CD14-positive monocyte (primary cell): ENCODE data around the gene BAX. TPM values are rescaled to one million over a fixed set of nuclear protein-coding genes. Genes with fewer than 3 reads are reported as not detected.

ENCODE experiments used
- DNase-seq, 3 donors: peaks; one replicate each; pipeline ENCODE4 v3.0.0-alpha.2; 2011 to 2022
- H2AFZ ChIP-seq: 2 replicates; pipeline ENCODE4 v1.6.0; 2012; ENCODE audit warnings: mild to moderate bottlenecking, low read depth, low read length, inconsistent platforms; ENCODE audit not compliant: insufficient read depth, poor library complexity, severe bottlenecking
- H3K27ac ChIP-seq, 2 donors: 1 replicate in 1 of 2; 2 replicates in 1 of 2; pipeline ENCODE4 v1.5.1; 2012 to 2013; ENCODE audit warnings: low read length in 2 of 2, control low read depth in 1 of 2, inconsistent platforms in 1 of 2, low read depth in 1 of 2, mild to moderate bottlenecking in 1 of 2
- H3K27me3 ChIP-seq, 2 donors: one replicate each; pipeline versions ENCODE4 v1.6.0 to v1.6.1; 2011 to 2013; ENCODE audit warnings: low read length in 2 of 2; ENCODE audit not compliant: control insufficient read depth in 2 of 2, insufficient read depth in 2 of 2
- H3K36me3 ChIP-seq, 2 donors: replicated peaks in 1 of 2; 1 replicate in 1 of 2; 2 replicates in 1 of 2; pipeline versions ENCODE4 v1.5.1 to v1.6.1; 2012 to 2013; ENCODE audit warnings: low read length in 2 of 2, control low read depth in 1 of 2, inconsistent platforms in 1 of 2, mild to moderate bottlenecking in 1 of 2; ENCODE audit not compliant: insufficient read depth in 2 of 2, control insufficient read depth in 1 of 2
- H3K4me1 ChIP-seq, 2 donors: 1 replicate in 1 of 2; 2 replicates in 1 of 2; pipeline versions ENCODE4 v1.5.1 to v1.6.1; 2012 to 2013; ENCODE audit warnings: low read length in 2 of 2, control low read depth in 1 of 2, inconsistent platforms in 1 of 2, mild to moderate bottlenecking in 1 of 2, moderate library complexity in 1 of 2; ENCODE audit not compliant: insufficient read depth in 2 of 2, control insufficient read depth in 1 of 2
- H3K4me2 ChIP-seq: replicated peaks from 2 replicates; pipeline ENCODE3; 2012; ENCODE audit warnings: low read length, moderate library complexity, mild to moderate bottlenecking; ENCODE audit not compliant: poor library complexity, severe bottlenecking; ENCODE audit errors: extremely low read depth
- H3K4me3 ChIP-seq, 3 experiments: fragments of 200-600 bp in 1 of 3; sonication (generic) in 1 of 3; replicated peaks in 1 of 3; 1 replicate in 2 of 3; 2 replicates in 1 of 3; pipeline ENCODE4 v1.5.1; 2011 to 2013; ENCODE audit warnings: low read length in 3 of 3, mild to moderate bottlenecking in 3 of 3, control low read depth in 2 of 3, low read depth in 2 of 3, inconsistent platforms in 1 of 3, moderate library complexity in 1 of 3
- H3K79me2 ChIP-seq: 2 replicates; pipeline ENCODE4 v1.6.0; 2012; ENCODE audit warnings: mild to moderate bottlenecking, control low read depth, inconsistent platforms, low read length, moderate library complexity; ENCODE audit not compliant: insufficient read depth
- H3K9ac ChIP-seq: 2 replicates; pipeline ENCODE4 v1.6.0; 2017; ENCODE audit warnings: low read length, mild to moderate bottlenecking; ENCODE audit not compliant: insufficient read depth, poor library complexity, severe bottlenecking
- H3K9me3 ChIP-seq, 2 donors: replicated peaks in 1 of 2; 1 replicate in 1 of 2; 2 replicates in 1 of 2; pipeline versions ENCODE4 v1.5.1 to v1.6.1; 2012 to 2013; ENCODE audit warnings: low read length in 2 of 2, control low read depth in 1 of 2; ENCODE audit not compliant: control insufficient read depth in 1 of 2, insufficient read depth in 1 of 2
- H4K20me1 ChIP-seq: 2 replicates; pipeline ENCODE4 v1.6.0; 2012; ENCODE audit warnings: mild to moderate bottlenecking, low read length, control low read depth, moderate library complexity; ENCODE audit not compliant: insufficient read depth
- H3K27ac Mint-ChIP-seq, 7 donors: one replicate each; pipeline ENCODE4 v1.8.0; 2020; ENCODE audit warnings: mild to moderate bottlenecking in 7 of 7, mixed read lengths in 7 of 7, moderate library complexity in 6 of 7, inconsistent platforms in 2 of 7
- H3K27me3 Mint-ChIP-seq, 3 donors: one replicate each; pipeline ENCODE4 v1.8.0; 2021 to 2022; ENCODE audit warnings: low read depth in 3 of 3, mild to moderate bottlenecking in 3 of 3, mixed read lengths in 3 of 3, moderate library complexity in 3 of 3, inconsistent platforms in 1 of 3
- H3K36me3 Mint-ChIP-seq, 2 donors: one replicate each; pipeline ENCODE4 v1.8.0; 2020; ENCODE audit warnings: mixed read lengths in 2 of 2, inconsistent platforms in 1 of 2, mild to moderate bottlenecking in 1 of 2
- H3K4me1 Mint-ChIP-seq: one replicate; pipeline ENCODE4 v1.8.0; 2020; ENCODE audit warnings: mild to moderate bottlenecking, mixed read lengths
- H3K4me3 Mint-ChIP-seq, 2 donors: one replicate each; pipeline ENCODE4 v1.8.0; 2020; ENCODE audit warnings: mild to moderate bottlenecking in 2 of 2, mixed read lengths in 2 of 2, moderate library complexity in 1 of 2
- H3K9me3 Mint-ChIP-seq, 7 donors: one replicate each; pipeline ENCODE4 v1.8.0; 2020 to 2022; ENCODE audit warnings: mixed read lengths in 7 of 7, mild to moderate bottlenecking in 6 of 7, moderate library complexity in 6 of 7, inconsistent platforms in 2 of 7
- CTCF ChIP-seq: fragments of 200-600 bp; IDR thresholded peaks from one replicate; pipeline ENCODE4 v1.8.0; 2022; ENCODE audit warnings: antibody characterized with exemption, mild to moderate bottlenecking
- WGBS: methylation state at CpG from one replicate; pipeline ENCODE4 v1.1.5; 2013; ENCODE audit warnings: missing lambda C conversion rate; ENCODE audit not compliant: insufficient coverage; 5-methylcytosine and 5-hydroxymethylcytosine counted together
- intact Hi-C, 2 donors: fragments of 100-400 bp; cut with micrococcal nuclease; formaldehyde crosslinking; loops; one replicate each; pipeline versions ENCODE4 v1.15.0 to v1.15.1; 2023
- polyA plus RNA-seq, 3 donors: library from polyadenylated mRNA; depleted of rRNA in 1 of 3; unstranded in 2 of 3; stranded (reverse) in 1 of 3; fragments of 300-500 nt in 2 of 3; fragments of >200 nt in 1 of 3; fragmentation: Illumina TruSeq in 2 of 3; gene quantifications; 1 replicate in 2 of 3; 2 replicates in 1 of 3; pipeline ENCODE4 v1.2.3, GENCODE V29; 2012 to 2021

The BAX gene
- polyA plus RNA-seq, 3 donors: 69.2 to 135 (median 80.5) TPM

- H3K4me2 ChIP-seq: no peak overlapping the region
- H3K9me3 ChIP-seq: no peaks in the 10 kb centered on the region
- DNase-seq: no peak
- no peak overlapping the region for H3K27ac ChIP-seq
- no peaks in the 10 kb centered on the region for H3K27me3 ChIP-seq
- peaks cover 55% of the 10 kb centered on the region for H3K79me2 ChIP-seq
- H3K9me3 Mint-ChIP-seq: no peaks in the 10 kb centered on the region
- WGBS: 96% methylated on average over 5 of the region's 8 CpGs
- H3K4me1 Mint-ChIP-seq: peaks cover 62% of the 10 kb centered on the region
- H3K4me1 ChIP-seq: peaks cover 62 to 73% of the 10 kb centered on the region in 2 donors
- intact Hi-C loops: no loop called here
- H3K27ac Mint-ChIP-seq: peak overlapping the region in 1 of 7 donors; percentile 14
- peaks cover 21 to 35% of the 10 kb centered on the region in 2 donors for H3K36me3 Mint-ChIP-seq
- no peak overlapping the region for H3K4me3 Mint-ChIP-seq
- no peak overlapping the region for H2AFZ ChIP-seq
- TF ChIP-seq CTCF: no peak
- H3K36me3 ChIP-seq: peaks cover 0 to 19% of the 10 kb centered on the region in 2 donors
- H4K20me1 ChIP-seq: peaks cover 11% of the 10 kb centered on the region
- no peak overlapping the region for H3K4me3 ChIP-seq
- H3K9ac ChIP-seq: no peak overlapping the region
- peaks cover 0 to 2% (median 0%) of the 10 kb centered on the region in 3 donors for H3K27me3 Mint-ChIP-seq
Observed at GRCh38 chr19:48958006-48958405, 3.3 kb downstream of the BAX start.

GRCh38 chr19:48959341-48960239 lies 4.9 kb downstream of the BAX start:
- Mint-ChIP-seq H3K4me1 (peaks cover 72% of the 10 kb centered on the region), H3K27ac (peak overlapping the region; percentile 18 to 93 (median 89)), H3K27me3 (peaks cover 0 to 3% (median 0%) of the 10 kb centered on the region in 3 donors), H3K9me3 (no peaks in the 10 kb centered on the region), H3K4me3 (no peak overlapping the region), H3K36me3 (peaks cover 21 to 35% of the 10 kb centered on the region in 2 donors)
- Histone ChIP-seq H2AFZ (no peak overlapping the region), H3K27me3 (no peaks in the 10 kb centered on the region), H3K4me1 (peaks cover 74 to 83% of the 10 kb centered on the region in 2 donors), H4K20me1 (peaks cover 11% of the 10 kb centered on the region), H3K9ac (no peak overlapping the region), H3K27ac (peak overlapping the region; percentile 5 to 58), H3K36me3 (peaks cover 0 to 19% of the 10 kb centered on the region in 2 donors), H3K9me3 (no peaks in the 10 kb centered on the region), H3K79me2 (peaks cover 68% of the 10 kb centered on the region), H3K4me3 (no peak overlapping the region), H3K4me2 (no peak overlapping the region)
- TF ChIP-seq CTCF: no peak
- 70% methylated on average over 4 of the region's 16 CpGs for WGBS
- peak; percentile 57 to 76 (median 61) for DNase-seq
- intact Hi-C loops: loop anchor here in 1 of 2 donors (10.0 kb wide), 1 partner anchor 325 kb away; the partner anchor contains the start of gene DBP
